Endothelial cell of umbilical vein (primary cell): ENCODE results near the gene PAPPA. TPM values are rescaled to one million over a fixed set of nuclear protein-coding genes. Genes with fewer than 3 reads are reported as not detected.

ENCODE experiments used
- BruUV-seq: library from RNA; stranded (reverse); fragments of 400-500 nt; replicated peaks from 2 replicates; lab custom pipeline; 2021; lab: Mats Ljungman, UMichigan
- CTCF ChIA-PET: fragments of 300-600, 350-600 bp; sonication (Branson Sonifier 250); formaldehyde crosslinking; loops from one replicate; lab custom pipeline; 2021; ENCODE audit warnings: antibody characterized with exemption, inconsistent platforms; lab: Charles Lee
- POLR2A ChIA-PET: fragments of 300-600, 350-600 bp; sonication (Branson Sonifier 250); formaldehyde crosslinking; loops from one replicate; lab custom pipeline; 2021; ENCODE audit warnings: antibody characterized with exemption, inconsistent platforms; lab: Charles Lee
- DNase-seq: peaks from one replicate; pipeline ENCODE4 v3.0.0-alpha.2; 2011; ENCODE audit warnings: low read depth, low spot score
- FAIRE-seq: peaks from 2 replicates; lab custom pipeline; 2011; peaks lifted over from hg19 to GRCh38; lab: Jason Lieb, UNC
- H2AFZ ChIP-seq: 2 replicates; pipeline ENCODE4 v1.6.0; 2012; ENCODE audit warnings: low read depth, low read length, control low read depth, inconsistent platforms
- H3K27ac ChIP-seq: 2 replicates; pipeline ENCODE4 v1.5.1; 2011; ENCODE audit warnings: low read depth, mild to moderate bottlenecking, control low read depth, low read length, moderate library complexity; ENCODE audit not compliant: insufficient read depth
- H3K27me3 ChIP-seq, 2 experiments: 2 replicates each; pipeline versions ENCODE4 v1.6.0 to v1.6.1; 2011; ENCODE audit warnings: low read length in 2 of 2, mixed read lengths in 1 of 2; ENCODE audit not compliant: control insufficient read depth in 2 of 2, insufficient read depth in 2 of 2
- H3K36me3 ChIP-seq, 2 experiments: 2 replicates in 1 of 2; 3 replicates in 1 of 2; pipeline ENCODE4 v1.5.1; 2011; ENCODE audit warnings: low read length in 2 of 2, mild to moderate bottlenecking in 1 of 2, moderate library complexity in 1 of 2; ENCODE audit not compliant: control insufficient read depth in 2 of 2, insufficient read depth in 2 of 2; ENCODE audit errors: extremely low read depth in 1 of 2
- H3K4me1 ChIP-seq: 3 replicates; pipeline ENCODE4 v1.5.1; 2011; ENCODE audit warnings: mild to moderate bottlenecking, low read length; ENCODE audit not compliant: control insufficient read depth, insufficient read depth; ENCODE audit errors: extremely low read depth
- H3K4me2 ChIP-seq: 2 replicates; pipeline ENCODE4 v1.6.1; 2011; ENCODE audit warnings: low read length, control low read depth, mixed read lengths; ENCODE audit not compliant: insufficient read depth
- H3K4me3 ChIP-seq, 3 experiments: fragments of 200-600 bp in 1 of 3; sonication (generic), shearing (Covaris generic) in 1 of 3; replicated peaks in 1 of 3; 2 replicates each; pipeline ENCODE4 v1.5.1; 2011 to 2016; ENCODE audit warnings: control low read depth in 3 of 3, low read length in 3 of 3, mild to moderate bottlenecking in 2 of 3, inconsistent platforms in 1 of 3, low read depth in 1 of 3, moderate library complexity in 1 of 3; ENCODE audit not compliant: insufficient read depth in 1 of 3
- H3K79me2 ChIP-seq: 2 replicates; pipeline ENCODE4 v1.6.0; 2012; ENCODE audit warnings: low read length, inconsistent platforms; ENCODE audit not compliant: control insufficient read depth, insufficient read depth
- H3K9ac ChIP-seq: replicated peaks from 2 replicates; pipeline ENCODE3; 2011; ENCODE audit warnings: low read length, control low read depth; ENCODE audit not compliant: insufficient read depth; ENCODE audit errors: extremely low read depth
- H3K9me1 ChIP-seq: replicated peaks from 3 replicates; pipeline ENCODE4 v1.6.0; 2011; ENCODE audit warnings: mild to moderate bottlenecking, low read length; ENCODE audit not compliant: control insufficient read depth, insufficient read depth; ENCODE audit errors: extremely low read depth
- H3K9me3 ChIP-seq: replicated peaks from 2 replicates; pipeline ENCODE4 v1.5.1; 2012; ENCODE audit warnings: low read length, inconsistent platforms; ENCODE audit not compliant: control insufficient read depth, insufficient read depth
- H4K20me1 ChIP-seq: replicated peaks from 2 replicates; pipeline ENCODE3; 2011; ENCODE audit warnings: mild to moderate bottlenecking, low read length; ENCODE audit not compliant: control insufficient read depth, insufficient read depth; ENCODE audit errors: extremely low read depth
- CTCF ChIP-seq, 2 donors: IDR thresholded peaks; 1 replicate in 1 of 2; 2 replicates in 1 of 2; pipeline ENCODE4 v1.5.1; 2011; ENCODE audit warnings: low read length in 2 of 2, mild to moderate bottlenecking in 2 of 2, moderate library complexity in 2 of 2, control low read depth in 1 of 2, inconsistent platforms in 1 of 2, low read depth in 1 of 2; ENCODE audit not compliant: insufficient read depth in 1 of 2; ENCODE audit errors: extremely low read depth in 1 of 2
- EZH2 ChIP-seq: IDR thresholded peaks from 2 replicates; pipeline ENCODE4 v1.6.1; 2012; ENCODE audit warnings: borderline replicate concordance, low read depth, mild to moderate bottlenecking, moderate library complexity, low read length, inconsistent platforms; ENCODE audit not compliant: severe bottlenecking
- FOS ChIP-seq: IDR thresholded peaks from 2 replicates; pipeline ENCODE4 v1.6.1; 2011; ENCODE audit warnings: mild to moderate bottlenecking, low read length, moderate library complexity, borderline replicate concordance; ENCODE audit not compliant: insufficient read depth
- GATA2 ChIP-seq: IDR thresholded peaks from 2 replicates; pipeline ENCODE4 v1.7.0; 2011; ENCODE audit warnings: low read depth, mild to moderate bottlenecking, moderate library complexity, mixed read lengths, low read length; ENCODE audit not compliant: insufficient read length, insufficient read depth
- JUN ChIP-seq: IDR thresholded peaks from 2 replicates; pipeline ENCODE4 v1.6.1; 2011; ENCODE audit warnings: borderline replicate concordance, low read depth; ENCODE audit not compliant: insufficient read length, insufficient read depth
- MAX ChIP-seq: IDR thresholded peaks from 2 replicates; pipeline ENCODE4 v1.6.1; 2011; ENCODE audit not compliant: insufficient read depth, insufficient read length
- MYC ChIP-seq: IDR thresholded peaks from one replicate; pipeline ENCODE4 v1.6.1; 2011; ENCODE audit warnings: mild to moderate bottlenecking, low read depth, low read length
- POLR2A ChIP-seq: IDR thresholded peaks from 2 replicates; pipeline ENCODE4 v1.6.1; 2012; ENCODE audit warnings: low read depth, mild to moderate bottlenecking, control low read depth, low read length
- dilution Hi-C: fragments of 300-500 bp; cut with MboI; formaldehyde crosslinking; loops from one replicate; pipeline ENCODE4 v1.15.0; 2019; ENCODE audit warnings: low sequenced_read_pairs; ENCODE audit not compliant: extremely low pct_ligation_motif_present
- intact Hi-C: fragments of 100-400 bp; cut with micrococcal nuclease; formaldehyde crosslinking; loops from one replicate; pipeline ENCODE4 v1.10.0; 2022
- polyA plus RNA-seq, 4 experiments: library from polyadenylated mRNA; depleted of rRNA in 3 of 4; stranded (reverse) in 3 of 4; unstranded in 1 of 4; fragments of >200 nt; gene quantifications; 2 replicates each; pipeline versions ENCODE4 v1.2.1 to v1.2.3, GENCODE V29; 2011 to 2012; ENCODE audit warnings: missing spikeins in 1 of 4
- total RNA-seq: library from RNA; stranded (reverse); gene quantifications from 2 replicates; pipeline ENCODE4 v1.2.3, GENCODE V29; 2021

Gene PAPPA
- total and polyA plus RNA-seq, 2 donors (not counting 3 experiments of a cell fraction or from before 2014, with no cell fraction given), result 0.13 to 0.41 TPM

DNA sequence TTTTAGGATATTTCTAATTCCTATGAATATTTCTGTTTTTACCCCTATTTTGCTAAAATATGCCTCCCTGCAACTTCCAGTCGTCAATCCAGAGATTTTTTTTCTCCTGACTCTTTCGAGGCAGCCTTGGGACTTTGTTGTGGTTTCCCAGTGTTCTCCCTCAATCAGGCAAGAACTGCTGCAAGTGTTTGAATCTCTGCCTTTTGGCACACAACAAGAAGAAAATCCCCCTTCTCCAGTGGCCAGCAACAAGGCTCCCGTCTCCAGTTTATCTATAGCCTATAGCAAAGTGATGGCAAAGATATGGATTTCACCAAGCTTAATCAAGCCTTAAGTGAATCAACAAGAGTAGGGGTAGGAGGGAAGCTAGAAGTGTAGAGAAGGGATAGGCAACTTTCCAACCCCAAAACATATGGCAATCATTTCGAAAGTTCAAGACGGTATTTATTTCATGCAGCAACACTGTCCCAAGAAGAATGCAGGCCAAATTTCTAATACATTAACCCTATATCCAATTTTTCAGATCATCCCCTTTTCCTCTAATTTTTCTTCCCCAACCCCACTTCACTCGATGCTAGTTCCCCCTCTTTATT lies 37.7 kb upstream of the PAPPA start:
- FAIRE-seq (no peak), DNase-seq (no peak)
- Histone ChIP-seq H3K4me3 (no peak overlapping the region), H4K20me1 (no peaks in the 10 kb centered on the region), H3K9ac (no peak overlapping the region), H3K27ac (no peak overlapping the region), H2AFZ (no peak overlapping the region), H3K79me2 (no peaks in the 10 kb centered on the region), H3K27me3 (no peaks in the 10 kb centered on the region), H3K9me3 (no peaks in the 10 kb centered on the region), H3K36me3 (no peaks in the 10 kb centered on the region), H3K4me1 (no peaks in the 10 kb centered on the region), H3K9me1 (no peaks in the 10 kb centered on the region), H3K4me2 (no peak overlapping the region)
- no peak for TF ChIP-seq GATA2
- TF ChIP-seq JUN, result no peak
- no peak for TF ChIP-seq POLR2A
- TF ChIP-seq EZH2, result no peak
- TF ChIP-seq MAX, result no peak
- TF ChIP-seq FOS, result no peak
- TF ChIP-seq CTCF (IDR thresholded peaks at IDR 0.05; ENCODE audit: extremely low read depth in 1 of 2, insufficient read depth in 1 of 2, low read depth in 1 of 2, low read length in 2 of 2), result no peak
- no peak for TF ChIP-seq MYC
- ChIA-PET CTCF (no interaction called here), POLR2A (no interaction called here)
- BruUV-seq, result no TSS peak
- dilution Hi-C loops, result no loop called here
- intact Hi-C loops, result no loop called here
